HG03469 (cell line): ENCODE data around the gene ADAT3.
A peak's percentile ranks its signal among the peaks of the same experiment; 100 is the strongest.
"Not testable (repeated sequence)": the region's sequence is repeated elsewhere in the genome, so short reads cannot be mapped to it uniquely, and the experiment has no call there.

ENCODE experiments used
- ATAC-seq: cut with Tn5 transposase; IDR thresholded peaks from one replicate; pipeline ENCODE4 v1.9.1; 2021; ENCODE audit warnings: mild to moderate bottlenecking, moderate library complexity, moderate number of reproducible peaks; ENCODE audit not compliant: unreplicated experiment

The ADAT3 gene

GRCh38 chr19:1866693-1867348 is 38.4 kb upstream of the ADAT3 start:
- ATAC-seq, result no peak

GRCh38 chr19:1867349-1867724 is 37.9 kb upstream of the ADAT3 start:
- ATAC-seq, result no peak

GRCh38 chr19:1868971-1869370 is 36.2 kb upstream of the ADAT3 start:
- no peak for ATAC-seq

- no peak for ATAC-seq
These were observed 34.0 kb upstream of the ADAT3 start for GRCh38 chr19:1871140-1871597.

GRCh38 chr19:1871630-1872029 is 33.6 kb upstream of the ADAT3 start:
- no peak for ATAC-seq

- no peak for ATAC-seq
These were observed 32.2 kb upstream of the ADAT3 start for GRCh38 chr19:1872807-1873523.

- ATAC-seq, result no peak
These were observed 31.4 kb upstream of the ADAT3 start for GRCh38 chr19:1873524-1874473.

GRCh38 chr19:1874554-1875185 is 30.5 kb upstream of the ADAT3 start:
- ATAC-seq, result no peak

- ATAC-seq, result not testable (repeated sequence)
These were observed 29.9 kb upstream of the ADAT3 start for GRCh38 chr19:1875265-1875645.

GRCh38 chr19:1875646-1876495 is 29.3 kb upstream of the ADAT3 start:
- peak; percentile 59 for ATAC-seq

GRCh38 chr19:1876496-1877279 is 28.5 kb upstream of the ADAT3 start:
- ATAC-seq, result not testable (repeated sequence)

GRCh38 chr19:1877280-1877660 is 27.9 kb upstream of the ADAT3 start:
- ATAC-seq, result not testable (repeated sequence)

GRCh38 chr19:1878583-1878982 is 26.6 kb upstream of the ADAT3 start:
- not testable (repeated sequence) for ATAC-seq

- ATAC-seq, result not testable (repeated sequence)
These were observed 25.2 kb upstream of the ADAT3 start for GRCh38 chr19:1879982-1880381.

- ATAC-seq, result no peak
These were observed 24.4 kb upstream of the ADAT3 start for GRCh38 chr19:1880611-1881392.

GRCh38 chr19:1881393-1882088 is 23.7 kb upstream of the ADAT3 start:
- not testable (repeated sequence) for ATAC-seq

- ATAC-seq, result no peak
These were observed 23.0 kb upstream of the ADAT3 start for GRCh38 chr19:1882089-1882785.
